SK-N-MC (cell line): ENCODE measurements around the gene TACC2.
"Not testable (repeated sequence)": the region's sequence is repeated elsewhere in the genome, so short reads cannot be mapped to it uniquely, and the experiment has no call there.

Experiments
- DNase-seq: peaks from one replicate; pipeline ENCODE4 v3.0.0-alpha.2; 2011; ENCODE audit warnings: low read depth, low spot score
- H3K27ac ChIP-seq: fragments of 200-600 bp; sonication (generic); 2 replicates; pipeline ENCODE4 v1.5.1; 2016; ENCODE audit warnings: mixed run types
- H3K36me3 ChIP-seq: fragments of 200-600 bp; sonication (generic); 2 replicates; pipeline ENCODE4 v1.6.1; 2017; ENCODE audit warnings: antibody characterized with exemption, low read length, mixed read lengths; ENCODE audit not compliant: insufficient read depth
- H3K4me3 ChIP-seq: fragments of 200-600 bp; sonication (generic); 2 replicates; pipeline ENCODE4 v1.5.1; 2016
- H3K9ac ChIP-seq: fragments of 200-600 bp; sonication (generic); 2 replicates; pipeline ENCODE4 v1.8.0; 2017; ENCODE audit warnings: mixed run types, mixed read lengths; ENCODE audit not compliant: insufficient read length
- H3K9me3 ChIP-seq: fragments of 200-600 bp; sonication (generic); 2 replicates; pipeline ENCODE4 v1.6.1; 2017; ENCODE audit warnings: low read depth, mild to moderate bottlenecking, antibody characterized with exemption, low read length, moderate library complexity, mixed read lengths
- EZH2 ChIP-seq: fragments of 200-600 bp; sonication (generic); IDR thresholded peaks from one replicate; pipeline ENCODE4 v1.6.1; 2017; ENCODE audit warnings: antibody characterized with exemption
- FOXP2 ChIP-seq: optimal IDR thresholded peaks from 2 replicates; pipeline ENCODE3; 2011; ENCODE audit warnings: mild to moderate bottlenecking, moderate library complexity; ENCODE audit not compliant: insufficient read depth; ENCODE audit errors: extremely low read length, control extremely low read depth
- POLR2AphosphoS5 ChIP-seq: IDR thresholded peaks from 2 replicates; pipeline ENCODE4 v1.6.1; 2012; ENCODE audit warnings: mild to moderate bottlenecking, low read depth, low read length, borderline replicate concordance

The TACC2 gene

GRCh38 chr10:122056431-122057094 is 67.6 kb downstream of the TACC2 start:
- no peaks in the 10 kb centered on the region for H3K36me3 ChIP-seq
- no peak for DNase-seq
- H3K4me3 ChIP-seq: no peak overlapping the region
- no peak overlapping the region for H3K9ac ChIP-seq
- H3K27ac ChIP-seq: no peak overlapping the region
- H3K9me3 ChIP-seq: no peaks in the 10 kb centered on the region
- TF ChIP-seq EZH2: no peak
- no peak for TF ChIP-seq POLR2AphosphoS5
- TF ChIP-seq FOXP2: no peak

- no peak overlapping the region for H3K4me3 ChIP-seq
- no peaks in the 10 kb centered on the region for H3K9me3 ChIP-seq
- H3K36me3 ChIP-seq: no peaks in the 10 kb centered on the region
- peak; percentile 1 for DNase-seq
- no peak overlapping the region for H3K9ac ChIP-seq
- no peak overlapping the region for H3K27ac ChIP-seq
- TF ChIP-seq EZH2 (no peak), POLR2AphosphoS5 (no peak), FOXP2 (no peak)
Observed at GRCh38 chr10:122057841-122058413, 69.0 kb downstream of the TACC2 start.

GRCh38 chr10:122060250-122060649 is 71.3 kb downstream of the TACC2 start:
- DNase-seq: no peak
- no peak for TF ChIP-seq EZH2
- no peak for TF ChIP-seq POLR2AphosphoS5
- TF ChIP-seq FOXP2: no peak
- Histone ChIP-seq H3K4me3 (no peak overlapping the region), H3K36me3 (no peaks in the 10 kb centered on the region), H3K9ac (no peak overlapping the region), H3K27ac (no peak overlapping the region), H3K9me3 (no peaks in the 10 kb centered on the region)

GRCh38 chr10:122062831-122063674 is 74.1 kb downstream of the TACC2 start:
- Histone ChIP-seq H3K9me3 (no peaks in the 10 kb centered on the region), H3K36me3 (no peaks in the 10 kb centered on the region), H3K4me3 (no peak overlapping the region), H3K27ac (no peak overlapping the region), H3K9ac (no peak overlapping the region)
- DNase-seq: no peak
- TF ChIP-seq FOXP2: no peak
- no peak for TF ChIP-seq POLR2AphosphoS5
- TF ChIP-seq EZH2: no peak

- H3K4me3 ChIP-seq, H3K27ac ChIP-seq, H3K9ac ChIP-seq, DNase-seq, H3K9me3 ChIP-seq, H3K36me3 ChIP-seq: not testable (repeated sequence)
Observed at GRCh38 chr10:122066337-122066939, 77.5 kb downstream of the TACC2 start.

- Histone ChIP-seq H3K4me3 (no peak overlapping the region), H3K27ac (no peak overlapping the region), H3K9me3 (no peaks in the 10 kb centered on the region), H3K36me3 (no peaks in the 10 kb centered on the region), H3K9ac (no peak overlapping the region)
- TF ChIP-seq EZH2 (no peak), POLR2AphosphoS5 (no peak), FOXP2 (no peak)
- DNase-seq: no peak
Observed at GRCh38 chr10:122068844-122069243, 79.9 kb downstream of the TACC2 start.

- no peaks in the 10 kb centered on the region for H3K9me3 ChIP-seq
- no peak overlapping the region for H3K27ac ChIP-seq
- DNase-seq: no peak
- no peaks in the 10 kb centered on the region for H3K36me3 ChIP-seq
- H3K4me3 ChIP-seq: no peak overlapping the region
- H3K9ac ChIP-seq: no peak overlapping the region
- TF ChIP-seq POLR2AphosphoS5 (no peak), FOXP2 (no peak), EZH2 (no peak)
Observed at GRCh38 chr10:122072491-122072890, 83.5 kb downstream of the TACC2 start.

- no peak overlapping the region for H3K4me3 ChIP-seq
- no peak for DNase-seq
Observed at GRCh38 chr10:122073508-122073907, 84.5 kb downstream of the TACC2 start.

More at GRCh38 chr10:122073508-122073907, 84.5 kb downstream of the TACC2 start:
- Histone ChIP-seq H3K36me3 (no peaks in the 10 kb centered on the region), H3K9me3 (no peaks in the 10 kb centered on the region), H3K27ac (no peak overlapping the region), H3K9ac (no peak overlapping the region)
- no peak for TF ChIP-seq EZH2
- TF ChIP-seq FOXP2: no peak
- TF ChIP-seq POLR2AphosphoS5: no peak
